ENCODE data around the gene ASTN2. TPM values are rescaled to one million over a fixed set of nuclear protein-coding genes. Genes with fewer than 3 reads are reported as not detected.

Gene ASTN2
- total and polyA plus RNA-seq, 7 experiments from 2014 or later, result 2.2 to 5.3 (median 4.0) TPM

DNA sequence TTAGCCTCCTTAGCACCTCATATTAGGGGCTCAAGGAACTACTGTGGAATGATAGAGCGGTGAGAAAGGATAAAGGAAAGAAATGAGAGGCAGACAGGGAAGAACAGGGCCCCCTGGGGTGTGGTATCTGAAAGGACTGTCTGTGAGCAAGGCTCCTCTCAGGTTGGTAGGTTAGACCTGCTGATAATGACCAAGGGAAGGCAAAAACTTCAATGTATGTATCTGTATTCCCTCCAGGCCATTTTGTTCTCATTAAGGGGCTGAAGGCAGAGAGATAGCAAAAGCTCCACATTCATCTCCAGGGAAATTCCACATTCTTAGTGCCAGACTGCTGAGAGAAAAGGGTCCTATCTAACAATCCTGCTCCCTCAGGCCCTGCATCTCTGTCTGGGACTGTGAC is 699.1 kb downstream of the ASTN2 start:
- DNase-seq, result no peak
- POLR2A ChIA-PET, result no interaction called here
- Mint-ChIP-seq H3K27ac (no peak overlapping the region), H3K9me3 (peaks cover 0 to 6% (median 2%) of the 10 kb centered on the region in 11 donors), H3K4me3 (no peak overlapping the region), H3K27me3 (peaks cover 0 to 11% (median 4%) of the 10 kb centered on the region in 5 donors), H3K36me3 (peaks cover 0 to 4% (median 0%) of the 10 kb centered on the region in 5 donors), H3K4me1 (peaks cover 0 to 7% (median 3%) of the 10 kb centered on the region in 7 donors)
- no peak for ATAC-seq
- CTCF ChIA-PET, result no interaction called here
- H3K4me1 ChIP-seq (ENCODE audit: control insufficient read depth in 2 of 2, insufficient read depth in 2 of 2, low read length in 2 of 2), result no peaks in the 10 kb centered on the region
- no peaks in the 10 kb centered on the region for H3K9me3 ChIP-seq (ENCODE audit: control insufficient read depth in 2 of 3, low read length in 3 of 3)
- no peaks in the 10 kb centered on the region for H3K27me3 ChIP-seq (ENCODE audit: control insufficient read depth in 2 of 2, insufficient read depth in 2 of 2, low read length in 2 of 2)
- intact Hi-C loops (cut with micrococcal nuclease), result no loop called here
- H3K36me3 ChIP-seq (ENCODE audit: control insufficient read depth in 2 of 3, insufficient read depth in 3 of 3, low read length in 3 of 3), result no peaks in the 10 kb centered on the region
- H3K27ac ChIP-seq (ENCODE audit: low read depth, low read length), result no peak overlapping the region
- no peak overlapping the region for H3K4me3 ChIP-seq (ENCODE audit: low read length)

DNA sequence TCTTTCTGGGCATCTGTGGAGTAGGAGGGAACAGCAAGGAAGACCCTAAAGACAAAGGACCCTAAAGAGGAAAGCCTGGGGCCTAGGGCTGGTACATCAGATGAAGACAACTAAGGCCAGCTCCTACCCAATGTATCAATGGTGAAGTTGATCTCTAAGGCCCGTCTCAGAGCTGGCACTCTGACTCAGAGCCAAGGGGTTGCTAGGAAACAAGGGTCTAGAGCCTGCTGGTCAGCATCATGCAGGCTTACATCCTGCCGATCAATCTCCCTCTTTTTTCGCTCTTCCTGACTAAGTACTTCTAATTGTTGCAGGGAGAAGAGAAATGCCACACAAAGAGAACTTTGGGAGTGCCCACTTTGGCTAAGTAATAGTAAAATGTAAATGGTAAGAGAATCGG is 701.6 kb downstream of the ASTN2 start:
- peaks cover 0 to 7% (median 0%) of the 10 kb centered on the region in 5 donors for H3K27me3 Mint-ChIP-seq
- Histone ChIP-seq H3K9me3 (ENCODE audit: control insufficient read depth in 2 of 3, low read length in 3 of 3) (no peaks in the 10 kb centered on the region), H3K4me3 (ENCODE audit: low read length) (no peak overlapping the region), H3K36me3 (ENCODE audit: control insufficient read depth in 2 of 3, insufficient read depth in 3 of 3, low read length in 3 of 3) (no peaks in the 10 kb centered on the region), H3K27me3 (ENCODE audit: control insufficient read depth in 2 of 2, insufficient read depth in 2 of 2, low read length in 2 of 2) (no peaks in the 10 kb centered on the region), H3K4me1 (ENCODE audit: control insufficient read depth in 2 of 2, insufficient read depth in 2 of 2, low read length in 2 of 2) (no peaks in the 10 kb centered on the region), H3K27ac (ENCODE audit: low read depth, low read length) (no peak overlapping the region)
- intact Hi-C loops (cut with micrococcal nuclease), result no loop called here
- H3K9me3 Mint-ChIP-seq, result peaks cover 0 to 2% (median 0%) of the 10 kb centered on the region in 11 donors
- CTCF ChIA-PET, result no interaction called here
- ATAC-seq (no peak), DNase-seq (no peak)
- no peaks in the 10 kb centered on the region for H3K36me3 Mint-ChIP-seq
- peaks cover 0 to 7% (median 3%) of the 10 kb centered on the region in 7 donors for H3K4me1 Mint-ChIP-seq
- POLR2A ChIA-PET, result no interaction called here
- H3K4me3 Mint-ChIP-seq, result no peak overlapping the region
- no peak overlapping the region for H3K27ac Mint-ChIP-seq

DNA sequence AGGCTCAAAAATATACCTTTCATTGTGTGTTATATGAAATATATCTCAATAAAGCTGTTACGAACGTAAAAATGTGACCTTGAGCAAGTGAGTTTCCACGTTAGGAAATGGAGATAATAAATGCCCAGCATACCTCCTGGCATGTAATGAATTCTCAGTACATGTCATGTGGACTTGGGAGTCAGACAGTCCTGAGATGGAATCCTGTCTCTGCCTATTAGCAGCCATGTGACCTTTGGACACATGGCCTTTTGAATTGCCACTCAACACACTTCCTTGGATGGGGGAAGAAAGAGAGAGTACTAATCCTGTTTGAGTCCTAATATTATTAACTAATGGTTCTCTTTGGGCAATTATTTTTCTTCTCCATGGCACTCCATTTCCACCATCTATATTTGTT is 702.1 kb downstream of the ASTN2 start:
- no peaks in the 10 kb centered on the region for H3K27me3 ChIP-seq (ENCODE audit: control insufficient read depth in 2 of 2, insufficient read depth in 2 of 2, low read length in 2 of 2)
- intact Hi-C loops (cut with micrococcal nuclease), result no loop called here
- no peak overlapping the region for H3K27ac ChIP-seq (ENCODE audit: low read depth, low read length)
- H3K9me3 Mint-ChIP-seq, result peaks cover 0 to 2% (median 0%) of the 10 kb centered on the region in 11 donors
- H3K36me3 ChIP-seq (ENCODE audit: control insufficient read depth in 2 of 3, insufficient read depth in 3 of 3, low read length in 3 of 3), result no peaks in the 10 kb centered on the region
- no peaks in the 10 kb centered on the region for H3K4me1 ChIP-seq (ENCODE audit: control insufficient read depth in 2 of 2, insufficient read depth in 2 of 2, low read length in 2 of 2)
- peaks cover 0 to 2% (median 0%) of the 10 kb centered on the region in 5 donors for H3K27me3 Mint-ChIP-seq
- peaks cover 0 to 7% (median 3%) of the 10 kb centered on the region in 7 donors for H3K4me1 Mint-ChIP-seq
- DNase-seq, result no peak
- H3K4me3 ChIP-seq (ENCODE audit: low read length), result no peak overlapping the region
- H3K36me3 Mint-ChIP-seq, result no peaks in the 10 kb centered on the region
- H3K9me3 ChIP-seq (ENCODE audit: control insufficient read depth in 2 of 3, low read length in 3 of 3), result no peaks in the 10 kb centered on the region
- H3K27ac Mint-ChIP-seq, result no peak overlapping the region
- H3K4me3 Mint-ChIP-seq, result no peak overlapping the region
- CTCF ChIA-PET, result no interaction called here
- POLR2A ChIA-PET, result no interaction called here
- no peak for ATAC-seq

DNA sequence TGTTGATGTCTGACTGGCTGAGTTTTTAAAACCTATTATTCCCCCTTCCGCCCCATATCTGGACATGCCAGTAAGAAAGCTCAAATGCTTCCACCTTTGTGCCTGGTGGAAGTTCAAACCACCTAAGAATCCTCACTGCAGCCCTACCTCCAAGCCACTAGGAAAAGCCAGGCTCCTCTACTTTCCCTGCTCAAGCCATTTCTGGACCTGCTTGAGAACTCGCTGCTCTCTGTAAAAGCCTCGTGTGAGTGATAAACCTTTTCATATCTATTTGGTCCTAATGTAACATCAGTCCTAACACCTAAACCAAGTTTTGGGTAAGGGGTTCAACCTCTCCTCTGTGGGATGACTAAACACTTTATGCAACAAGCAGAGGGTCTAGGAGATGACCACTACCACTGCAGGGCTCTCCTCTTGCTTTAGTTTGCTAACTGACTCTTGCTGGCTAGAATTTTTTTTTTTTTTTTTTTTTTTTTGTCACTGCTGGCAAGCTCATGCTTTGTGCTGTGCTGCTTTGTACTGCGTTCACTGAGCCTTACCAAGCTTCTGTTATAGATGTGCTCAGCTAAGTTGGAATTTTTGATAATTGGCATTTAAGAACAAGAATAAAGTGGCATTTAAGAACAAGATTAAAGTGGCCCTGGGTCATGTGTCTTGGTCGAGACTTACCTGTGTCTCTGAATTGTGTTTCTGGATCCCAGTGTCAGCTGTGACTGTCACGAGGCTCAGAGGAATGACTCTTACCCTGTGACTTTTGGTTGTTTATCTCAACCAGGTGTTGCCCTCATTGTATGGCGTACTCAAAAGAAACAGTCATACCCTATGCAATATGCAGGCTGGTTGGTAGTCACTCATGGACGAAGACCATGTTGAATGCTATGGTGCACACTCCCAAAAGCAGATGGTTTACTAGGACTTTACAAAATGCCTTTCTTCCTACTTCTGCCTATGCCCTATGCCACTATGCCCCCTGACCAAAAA is 708.3 kb downstream of the ASTN2 start:
- DNase-seq (no peak), ATAC-seq (no peak)
- no peaks in the 10 kb centered on the region for H3K27me3 Mint-ChIP-seq
- Histone ChIP-seq H3K4me3 (ENCODE audit: low read length) (no peak overlapping the region), H3K27me3 (ENCODE audit: control insufficient read depth in 2 of 2, insufficient read depth in 2 of 2, low read length in 2 of 2) (no peaks in the 10 kb centered on the region), H3K27ac (ENCODE audit: low read depth, low read length) (no peak overlapping the region), H3K9me3 (ENCODE audit: control insufficient read depth in 2 of 3, low read length in 3 of 3) (no peaks in the 10 kb centered on the region), H3K36me3 (ENCODE audit: control insufficient read depth in 2 of 3, insufficient read depth in 3 of 3, low read length in 3 of 3) (no peaks in the 10 kb centered on the region), H3K4me1 (ENCODE audit: control insufficient read depth in 2 of 2, insufficient read depth in 2 of 2, low read length in 2 of 2) (peaks cover 0 to 4% of the 10 kb centered on the region in 2 donors)
- H3K27ac Mint-ChIP-seq, result peak overlapping the region in 1 of 9 donors; percentile 56
- H3K4me1 Mint-ChIP-seq, result peaks cover 2 to 11% (median 9%) of the 10 kb centered on the region in 7 donors
- intact Hi-C loops (cut with micrococcal nuclease), result no loop called here
- peaks cover 0 to 16% (median 0%) of the 10 kb centered on the region in 11 donors for H3K9me3 Mint-ChIP-seq
- no peak overlapping the region for H3K4me3 Mint-ChIP-seq
- ChIA-PET POLR2A (no interaction called here), CTCF (interaction anchor here (0.6 kb wide), 1 partner anchor 235 kb away, joined by 3 read pairs; no protein-coding TSS in a partner anchor)
- H3K36me3 Mint-ChIP-seq, result peaks cover under 1 to 20% (median 18%) of the 10 kb centered on the region in 5 donors

DNA sequence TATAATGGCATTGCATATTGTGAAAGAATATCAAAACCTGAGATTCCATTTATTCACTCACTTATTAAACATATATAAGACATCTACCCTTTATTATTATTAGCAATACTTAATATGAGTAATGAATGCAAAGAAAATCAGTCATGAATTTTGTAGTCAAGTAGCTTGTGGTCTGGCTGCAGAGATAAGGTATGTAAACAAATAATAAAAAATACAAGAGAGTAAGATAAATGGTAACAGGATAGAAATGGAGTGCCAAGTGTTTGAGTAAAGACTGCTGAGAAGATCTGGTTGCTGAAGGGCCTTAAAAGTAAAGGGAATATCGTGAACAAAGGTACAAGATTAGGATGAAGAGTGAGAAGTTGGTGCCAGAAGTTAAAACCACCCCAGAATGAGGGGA is 709.3 kb downstream of the ASTN2 start:
- ATAC-seq (no peak), DNase-seq (no peak)
- peaks cover 11 to 22% (median 20%) of the 10 kb centered on the region in 7 donors for H3K4me1 Mint-ChIP-seq
- POLR2A ChIA-PET, result no interaction called here
- H3K9me3 ChIP-seq (ENCODE audit: control insufficient read depth in 2 of 3, low read length in 3 of 3), result no peaks in the 10 kb centered on the region
- CTCF ChIA-PET, result no interaction called here
- no peaks in the 10 kb centered on the region for H3K27me3 ChIP-seq (ENCODE audit: control insufficient read depth in 2 of 2, insufficient read depth in 2 of 2, low read length in 2 of 2)
- H3K4me3 ChIP-seq (ENCODE audit: low read length), result no peak overlapping the region
- no peak overlapping the region for H3K4me3 Mint-ChIP-seq
- no peaks in the 10 kb centered on the region for H3K36me3 ChIP-seq (ENCODE audit: control insufficient read depth in 2 of 3, insufficient read depth in 3 of 3, low read length in 3 of 3)
- H3K36me3 Mint-ChIP-seq, result peaks cover 6 to 31% (median 22%) of the 10 kb centered on the region in 5 donors
- peaks cover 0 to 20% (median 5%) of the 10 kb centered on the region in 11 donors for H3K9me3 Mint-ChIP-seq
- H3K27ac ChIP-seq (ENCODE audit: low read depth, low read length), result no peak overlapping the region
- H3K27ac Mint-ChIP-seq, result no peak overlapping the region
- intact Hi-C loops (cut with micrococcal nuclease), result no loop called here
- H3K4me1 ChIP-seq (ENCODE audit: control insufficient read depth in 2 of 2, insufficient read depth in 2 of 2, low read length in 2 of 2), result peaks cover 0 to 4% of the 10 kb centered on the region in 2 donors
- H3K27me3 Mint-ChIP-seq, result no peaks in the 10 kb centered on the region

DNA sequence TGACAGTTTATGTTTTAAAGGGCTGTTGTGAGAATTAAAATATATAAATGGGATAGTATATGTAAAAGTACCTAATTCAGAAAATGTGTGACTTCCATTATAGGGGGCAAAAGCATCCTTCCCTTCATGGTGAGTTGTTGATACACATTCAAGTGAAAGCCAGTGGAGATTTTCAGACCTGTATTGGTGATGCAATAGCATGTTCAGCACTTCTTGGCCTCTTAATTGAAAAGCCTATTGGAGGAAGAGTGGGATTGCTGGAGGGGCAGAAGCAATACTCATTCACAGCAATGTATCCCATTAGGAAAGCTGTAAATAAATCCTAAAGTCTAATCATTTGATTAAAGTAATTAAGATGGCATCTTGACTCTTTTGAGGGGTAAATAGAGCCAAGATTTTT is 710.4 kb downstream of the ASTN2 start:
- no peak for ATAC-seq
- no peak overlapping the region for H3K27ac ChIP-seq (ENCODE audit: low read depth, low read length)
- H3K4me3 ChIP-seq (ENCODE audit: low read length), result no peak overlapping the region
- H3K36me3 Mint-ChIP-seq, result peaks cover 14 to 42% (median 33%) of the 10 kb centered on the region in 5 donors
- H3K4me1 Mint-ChIP-seq, result peaks cover 11 to 31% (median 23%) of the 10 kb centered on the region in 7 donors
- H3K9me3 Mint-ChIP-seq, result peaks cover 0 to 30% (median 8%) of the 10 kb centered on the region in 11 donors
- intact Hi-C loops (cut with micrococcal nuclease), result no loop called here
- H3K27ac Mint-ChIP-seq, result no peak overlapping the region
- H3K4me1 ChIP-seq (ENCODE audit: control insufficient read depth in 2 of 2, insufficient read depth in 2 of 2, low read length in 2 of 2), result peaks cover 0 to 4% of the 10 kb centered on the region in 2 donors
- no peaks in the 10 kb centered on the region for H3K9me3 ChIP-seq (ENCODE audit: control insufficient read depth in 2 of 3, low read length in 3 of 3)
- CTCF ChIA-PET, result no interaction called here
- no peak overlapping the region for H3K4me3 Mint-ChIP-seq
- H3K27me3 ChIP-seq (ENCODE audit: control insufficient read depth in 2 of 2, insufficient read depth in 2 of 2, low read length in 2 of 2), result no peaks in the 10 kb centered on the region
- peaks cover 0 to 8% (median 0%) of the 10 kb centered on the region in 3 experiments for H3K36me3 ChIP-seq (ENCODE audit: control insufficient read depth in 2 of 3, insufficient read depth in 3 of 3, low read length in 3 of 3)
- H3K27me3 Mint-ChIP-seq, result no peaks in the 10 kb centered on the region
- POLR2A ChIA-PET, result no interaction called here
- DNase-seq, result no peak
